Measurements from ENCODE around the gene WWC2. TPM values are rescaled to one million over a fixed set of nuclear protein-coding genes. Genes with fewer than 3 reads are reported as not detected.

The WWC2 gene
- total RNA-seq, 6 donors from 2014 or later: 87.0 to 179 (median 121) TPM

GRCh38 chr4:183099537-183100297 lies 660 bp downstream of the WWC2 start:
- TF ChIP-seq CTCF (IDR thresholded peaks at IDR 0.05): peak in 2 of 6 experiments; percentile 18 to 50
- no peak for TF ChIP-seq EP300 (IDR thresholded peaks at IDR 0.05)
- no peak for TF ChIP-seq POLR2AphosphoS5 (IDR thresholded peaks at IDR 0.05)
- Histone ChIP-seq H3K27ac (peak overlapping the region; percentile 95 to 99 (median 98)), H3K4me3 (peak overlapping the region; percentile 62 to 90 (median 74)), H3K27me3 (peaks cover 0 to 10% (median 0%) of the 10 kb centered on the region in 4 donors), H3K4me1 (peaks cover 6 to 24% (median 21%) of the 10 kb centered on the region in 4 donors), H3K9me3 (no peaks in the 10 kb centered on the region), H3K36me3 (no peaks in the 10 kb centered on the region)
- 1 to 10% methylated on average over 9 to 63 of the region's 73 CpGs for WGBS, 2 donors
- DNase-seq (peak; percentile 60 to 89), ATAC-seq (ENCODE audit: low FRiP score in 2 of 2) (no peak)

- H3K4me1 ChIP-seq: peaks cover 6 to 24% (median 21%) of the 10 kb centered on the region in 4 donors
- 31 to 43% methylated on average over 3 of the region's 3 CpGs for WGBS, 2 donors
- peaks cover 0 to 10% (median 0%) of the 10 kb centered on the region in 4 donors for H3K27me3 ChIP-seq
- H3K9me3 ChIP-seq: no peaks in the 10 kb centered on the region
- no peak for DNase-seq
- no peaks in the 10 kb centered on the region for H3K36me3 ChIP-seq
- peak overlapping the region; percentile 95 to 99 (median 98) for H3K27ac ChIP-seq
- no peak for ATAC-seq (ENCODE audit: low FRiP score in 2 of 2)
- peak overlapping the region in 3 of 4 donors; percentile 62 to 90 (median 70) for H3K4me3 ChIP-seq
- no peak for TF ChIP-seq POLR2A (IDR thresholded peaks at IDR 0.05)
- TF ChIP-seq EP300 (IDR thresholded peaks at IDR 0.05): no peak
- TF ChIP-seq CTCF (IDR thresholded peaks at IDR 0.05): no peak
- TF ChIP-seq POLR2AphosphoS5 (IDR thresholded peaks at IDR 0.05): no peak
Measured at GRCh38 chr4:183100298-183100599, 1.2 kb downstream of the WWC2 start.

- peak overlapping the region in 1 of 4 donors; percentile 39 for H3K27ac ChIP-seq
- whole genome bisulfite sequencing, 2 donors: 51 to 52% methylated on average over 6 of the region's 6 CpGs
- DNase-seq (no peak), ATAC-seq (ENCODE audit: low FRiP score in 2 of 2) (no peak)
- no peaks in the 10 kb centered on the region for H3K36me3 ChIP-seq
- peaks cover 0 to 10% (median 0%) of the 10 kb centered on the region in 4 donors for H3K27me3 ChIP-seq
- H3K4me3 ChIP-seq: peak overlapping the region in 3 of 4 donors; percentile 62 to 90 (median 70)
- H3K4me1 ChIP-seq: peaks cover 6 to 24% (median 21%) of the 10 kb centered on the region in 4 donors
- no peaks in the 10 kb centered on the region for H3K9me3 ChIP-seq
- TF ChIP-seq EP300 (IDR thresholded peaks at IDR 0.05) (no peak), POLR2A (IDR thresholded peaks at IDR 0.05) (no peak), POLR2AphosphoS5 (IDR thresholded peaks at IDR 0.05) (no peak), CTCF (IDR thresholded peaks at IDR 0.05) (no peak)
Measured at GRCh38 chr4:183100827-183101226, 1.8 kb downstream of the WWC2 start.

- 64 to 66% methylated on average over 4 of the region's 4 CpGs for WGBS, 2 donors
- no peaks in the 10 kb centered on the region for H3K36me3 ChIP-seq
- H3K4me3 ChIP-seq: peak overlapping the region in 1 of 4 donors; percentile 90
- DNase-seq: no peak
- peaks cover 6 to 24% (median 21%) of the 10 kb centered on the region in 4 donors for H3K4me1 ChIP-seq
- TF ChIP-seq EP300 (IDR thresholded peaks at IDR 0.05) (no peak), POLR2A (IDR thresholded peaks at IDR 0.05) (no peak), CTCF (IDR thresholded peaks at IDR 0.05) (no peak), POLR2AphosphoS5 (IDR thresholded peaks at IDR 0.05) (no peak)
- H3K27ac ChIP-seq: peak overlapping the region in 1 of 4 donors; percentile 21
- peaks cover 0 to 10% (median 0%) of the 10 kb centered on the region in 4 donors for H3K27me3 ChIP-seq
- no peaks in the 10 kb centered on the region for H3K9me3 ChIP-seq
- ATAC-seq (ENCODE audit: low FRiP score in 2 of 2): no peak
Measured at GRCh38 chr4:183101956-183102480, 3.0 kb downstream of the WWC2 start.
